Measurements from ENCODE around the gene PRDM16. TPM values are rescaled to one million over a fixed set of nuclear protein-coding genes. Genes with fewer than 3 reads are reported as not detected.
A peak's percentile ranks its signal among the peaks of the same experiment; 100 is the strongest.

Gene PRDM16
- total RNA-seq, 1 experiment from 2014 or later = 0.09 TPM

DNA sequence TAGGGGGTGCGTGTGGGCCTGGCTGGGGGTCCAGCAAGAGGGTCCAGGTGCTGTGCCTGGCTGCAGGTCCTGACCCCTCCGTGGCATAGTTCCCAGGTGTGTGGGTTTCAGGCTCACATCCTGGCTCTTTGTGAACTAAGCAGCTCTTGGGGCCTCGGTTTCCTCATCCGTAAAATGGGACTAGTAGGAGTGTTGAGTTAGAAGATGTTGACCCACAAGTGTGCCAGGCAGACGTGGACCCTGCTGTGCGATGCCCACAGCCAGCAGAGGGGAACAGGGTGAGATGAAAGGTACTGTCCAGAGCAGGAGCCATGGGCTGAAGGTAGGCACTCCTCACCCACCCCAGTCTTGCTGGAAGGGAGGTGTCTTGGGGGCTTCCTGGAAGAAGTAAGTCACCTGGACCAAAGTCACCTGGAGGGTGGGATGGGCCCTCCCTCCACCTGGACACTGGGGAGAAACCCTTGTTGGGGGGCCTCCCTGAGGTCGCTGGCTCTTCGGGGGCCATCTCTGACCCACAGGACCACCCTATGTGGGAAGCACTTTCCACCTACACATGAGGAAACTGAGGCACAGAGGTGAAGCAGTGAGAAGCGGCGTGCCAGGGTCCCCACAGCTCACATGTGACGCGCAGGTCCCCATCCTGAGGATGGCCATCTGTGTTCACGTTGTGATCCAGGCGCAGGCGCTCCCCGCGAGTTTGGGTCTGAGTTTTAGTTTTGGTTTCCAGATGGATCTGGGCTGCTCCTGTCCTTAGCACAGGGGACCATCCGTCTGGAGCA, 386.9 kb downstream of the PRDM16 start:
- DNase-seq = no peak
- TF ChIP-seq, protein P1, sequence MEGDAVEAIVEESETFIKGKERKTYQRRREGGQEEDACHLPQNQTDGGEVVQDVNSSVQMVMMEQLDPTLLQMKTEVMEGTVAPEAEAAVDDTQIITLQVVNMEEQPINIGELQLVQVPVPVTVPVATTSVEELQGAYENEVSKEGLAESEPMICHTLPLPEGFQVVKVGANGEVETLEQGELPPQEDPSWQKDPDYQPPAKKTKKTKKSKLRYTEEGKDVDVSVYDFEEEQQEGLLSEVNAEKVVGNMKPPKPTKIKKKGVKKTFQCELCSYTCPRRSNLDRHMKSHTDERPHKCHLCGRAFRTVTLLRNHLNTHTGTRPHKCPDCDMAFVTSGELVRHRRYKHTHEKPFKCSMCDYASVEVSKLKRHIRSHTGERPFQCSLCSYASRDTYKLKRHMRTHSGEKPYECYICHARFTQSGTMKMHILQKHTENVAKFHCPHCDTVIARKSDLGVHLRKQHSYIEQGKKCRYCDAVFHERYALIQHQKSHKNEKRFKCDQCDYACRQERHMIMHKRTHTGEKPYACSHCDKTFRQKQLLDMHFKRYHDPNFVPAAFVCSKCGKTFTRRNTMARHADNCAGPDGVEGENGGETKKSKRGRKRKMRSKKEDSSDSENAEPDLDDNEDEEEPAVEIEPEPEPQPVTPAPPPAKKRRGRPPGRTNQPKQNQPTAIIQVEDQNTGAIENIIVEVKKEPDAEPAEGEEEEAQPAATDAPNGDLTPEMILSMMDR (IDR thresholded peaks at IDR 0.05; ENCODE audit: unreplicated experiment) = no peak
- Mint-ChIP-seq H3K27me3 (ENCODE audit: unreplicated experiment) (peaks cover under 1% of the 10 kb centered on the region), H3K4me3 (ENCODE audit: low read depth, unreplicated experiment) (peak overlapping the region; percentile 72), H3K9me3 (ENCODE audit: low read depth, unreplicated experiment) (no peaks in the 10 kb centered on the region), H3K27ac (ENCODE audit: unreplicated experiment) (peak overlapping the region; percentile 47), H3K4me1 (ENCODE audit: low read depth, unreplicated experiment) (peaks cover 37% of the 10 kb centered on the region), H3K36me3 (ENCODE audit: insufficient read depth, unreplicated experiment) (peaks cover 35% of the 10 kb centered on the region)
- no TSS peak for BruUV-seq (replicated peaks)
- intact Hi-C loops (cut with micrococcal nuclease; ENCODE audit: unreplicated experiment) = no loop called here
- CTCF ChIA-PET = no interaction called here

DNA sequence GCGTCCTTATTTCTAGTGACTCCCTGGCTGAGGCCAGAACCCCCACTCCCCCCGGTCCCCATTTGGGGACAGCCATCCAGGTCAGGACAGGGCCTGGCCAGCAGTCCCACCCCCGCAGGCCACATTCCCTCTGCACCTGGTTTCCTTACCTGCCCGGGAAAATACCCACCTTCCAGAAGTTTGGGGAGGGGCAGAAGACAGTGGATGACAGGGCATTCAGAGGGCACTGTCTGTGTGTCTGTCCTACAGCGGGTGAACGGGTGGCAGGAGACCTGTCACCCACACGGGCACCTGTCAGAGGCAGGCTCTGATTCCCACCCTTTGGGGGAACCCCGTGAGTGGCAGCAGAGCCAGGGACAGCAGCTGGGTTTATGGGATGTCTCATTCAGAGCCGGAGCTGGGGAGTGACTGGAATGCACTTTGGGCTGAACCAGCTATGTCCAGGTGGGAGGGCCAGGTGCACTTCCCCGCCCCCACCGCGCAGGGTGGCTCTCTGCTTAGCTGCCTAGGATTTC, 387.5 kb downstream of the PRDM16 start:
- intact Hi-C loops (cut with micrococcal nuclease; ENCODE audit: unreplicated experiment) = no loop called here
- H3K9me3 Mint-ChIP-seq (ENCODE audit: low read depth, unreplicated experiment) = no peaks in the 10 kb centered on the region
- no peak for DNase-seq
- H3K4me3 Mint-ChIP-seq (ENCODE audit: low read depth, unreplicated experiment) = no peak overlapping the region
- H3K27ac Mint-ChIP-seq (ENCODE audit: unreplicated experiment) = no peak overlapping the region
- BruUV-seq (replicated peaks) = no TSS peak
- CTCF ChIA-PET = no interaction called here
- H3K36me3 Mint-ChIP-seq (ENCODE audit: insufficient read depth, unreplicated experiment) = peaks cover 39% of the 10 kb centered on the region
- H3K27me3 Mint-ChIP-seq (ENCODE audit: unreplicated experiment) = no peaks in the 10 kb centered on the region
- H3K4me1 Mint-ChIP-seq (ENCODE audit: low read depth, unreplicated experiment) = peaks cover 39% of the 10 kb centered on the region
- TF ChIP-seq, protein P1 (IDR thresholded peaks at IDR 0.05; ENCODE audit: unreplicated experiment) = no peak

DNA sequence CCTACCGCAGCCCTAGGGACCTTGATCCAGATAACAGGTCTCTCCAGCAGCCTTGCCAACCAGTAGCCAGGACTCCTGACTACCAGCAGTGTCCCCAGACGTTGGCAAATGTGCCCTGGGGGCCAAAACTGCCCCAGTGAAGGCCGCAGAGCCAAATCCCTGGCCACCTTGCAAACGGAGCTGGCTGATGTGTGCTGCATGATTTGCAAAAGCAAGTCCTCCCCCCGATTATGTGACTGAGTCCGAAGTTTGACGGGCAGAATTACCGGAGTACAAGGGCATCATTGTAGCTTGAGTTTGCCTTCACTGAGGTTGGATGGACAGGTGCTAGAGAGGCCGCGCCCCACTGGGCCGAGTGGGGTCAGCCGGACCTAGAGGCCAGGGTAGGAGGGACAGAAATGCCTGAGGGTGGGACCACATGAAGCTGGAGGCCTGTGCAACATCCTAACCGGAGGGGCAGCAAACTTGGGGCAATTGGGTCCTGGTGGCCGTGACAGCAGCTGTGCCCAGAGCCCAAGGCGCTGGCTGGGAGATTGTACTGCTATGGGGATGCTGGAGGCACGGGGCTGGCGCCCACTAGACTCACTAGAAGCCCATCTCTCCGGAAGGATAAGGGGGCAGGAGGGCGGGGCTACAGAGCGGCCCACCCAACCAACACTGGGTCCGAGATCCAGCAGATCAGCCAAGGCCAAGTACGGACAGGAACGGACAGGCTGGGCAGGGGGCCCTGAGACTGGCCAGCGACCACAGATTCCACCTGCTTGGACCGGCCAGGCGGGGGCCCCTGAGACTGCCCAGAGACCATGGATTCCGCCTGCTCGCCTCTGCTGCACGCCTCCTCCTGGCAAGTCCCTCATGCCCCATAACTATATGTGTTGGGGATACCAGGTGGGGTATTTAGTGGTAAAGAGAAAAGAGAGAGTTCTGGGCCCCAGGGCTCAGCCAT, 388.2 kb downstream of the PRDM16 start:
- intact Hi-C loops (cut with micrococcal nuclease; ENCODE audit: unreplicated experiment) = no loop called here
- TF ChIP-seq, protein P1 (IDR thresholded peaks at IDR 0.05; ENCODE audit: unreplicated experiment) = no peak
- Mint-ChIP-seq H3K4me3 (ENCODE audit: low read depth, unreplicated experiment) (peak overlapping the region; percentile 22), H3K9me3 (ENCODE audit: low read depth, unreplicated experiment) (no peaks in the 10 kb centered on the region), H3K27ac (ENCODE audit: unreplicated experiment) (no peak overlapping the region), H3K27me3 (ENCODE audit: unreplicated experiment) (no peaks in the 10 kb centered on the region), H3K4me1 (ENCODE audit: low read depth, unreplicated experiment) (peaks cover 39% of the 10 kb centered on the region), H3K36me3 (ENCODE audit: insufficient read depth, unreplicated experiment) (peaks cover 39% of the 10 kb centered on the region)
- no TSS peak for BruUV-seq (replicated peaks)
- no peak for DNase-seq
- CTCF ChIA-PET = no interaction called here

DNA sequence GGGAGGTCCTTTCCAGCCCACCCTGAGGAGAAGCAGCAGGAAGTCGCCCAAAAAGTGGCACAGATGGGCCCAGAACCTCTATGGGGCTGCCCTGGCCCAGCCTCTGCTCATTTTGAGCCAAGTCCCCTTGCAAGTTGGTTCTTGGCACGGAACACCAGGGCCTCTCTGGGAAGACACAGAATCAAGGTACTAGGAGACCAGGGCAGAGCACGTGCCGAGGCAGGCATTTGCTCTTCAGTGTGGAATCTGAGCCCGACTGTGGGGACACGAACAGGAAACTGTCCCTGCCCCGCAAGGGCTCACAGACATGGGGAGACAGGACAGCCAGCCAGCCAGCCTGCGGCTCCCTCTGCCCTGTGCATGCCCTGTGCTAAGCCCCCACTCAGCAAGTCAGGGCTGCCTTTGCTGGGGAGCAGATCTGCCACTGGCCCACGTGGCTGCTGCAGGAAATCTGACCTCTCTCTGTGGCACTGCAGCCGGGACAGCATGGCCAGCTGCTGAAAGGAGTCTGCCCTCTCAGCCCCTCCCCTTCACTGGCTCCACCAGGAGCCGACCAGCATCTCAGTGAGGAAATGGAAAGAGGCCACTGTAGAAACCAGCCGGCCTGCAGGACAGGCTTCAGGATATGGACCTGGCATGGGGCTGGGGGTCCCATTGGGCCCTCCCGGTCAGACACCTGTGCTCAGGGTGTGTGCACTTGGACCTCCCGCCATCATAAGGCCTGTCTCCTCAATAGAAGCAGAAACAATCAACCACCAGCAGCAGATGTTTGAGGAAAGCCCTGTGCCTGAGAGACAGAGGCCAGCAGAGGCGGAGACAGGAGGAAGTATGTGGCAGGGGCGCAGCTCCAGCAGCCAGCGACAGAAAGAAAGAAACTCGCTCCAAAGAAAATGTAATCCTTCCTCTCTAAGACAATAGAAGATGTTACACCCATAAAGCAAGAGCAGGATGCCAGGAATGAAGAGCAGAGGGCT, 389.2 kb downstream of the PRDM16 start:
- BruUV-seq (replicated peaks) = no TSS peak
- H3K4me3 Mint-ChIP-seq (ENCODE audit: low read depth, unreplicated experiment) = peak overlapping the region; percentile 59
- TF ChIP-seq, protein P1 (IDR thresholded peaks at IDR 0.05; ENCODE audit: unreplicated experiment) = no peak
- peak; percentile 19 for DNase-seq
- H3K27me3 Mint-ChIP-seq (ENCODE audit: unreplicated experiment) = no peaks in the 10 kb centered on the region
- H3K36me3 Mint-ChIP-seq (ENCODE audit: insufficient read depth, unreplicated experiment) = peaks cover 37% of the 10 kb centered on the region
- intact Hi-C loops (cut with micrococcal nuclease; ENCODE audit: unreplicated experiment) = no loop called here
- peaks cover 39% of the 10 kb centered on the region for H3K4me1 Mint-ChIP-seq (ENCODE audit: low read depth, unreplicated experiment)
- H3K9me3 Mint-ChIP-seq (ENCODE audit: low read depth, unreplicated experiment) = no peaks in the 10 kb centered on the region
- CTCF ChIA-PET = no interaction called here
- H3K27ac Mint-ChIP-seq (ENCODE audit: unreplicated experiment) = peak overlapping the region; percentile 78
